22Rv1 (cell line): ENCODE measurements around the gene A2M.

Source experiments
- CTCF ChIP-seq: fragments of 450-650 bp; IDR thresholded peaks from 2 replicates; pipeline ENCODE4 v1.5.1; 2017; ENCODE audit warnings: mild to moderate bottlenecking
- ZFX ChIP-seq: fragments of 450-650 bp; IDR thresholded peaks from 2 replicates; pipeline ENCODE4 v1.6.1; 2017; ENCODE audit warnings: antibody characterized with exemption, borderline replicate concordance

GRCh38 chr12:9143137-9143536, 27.4 kb upstream of the A2M start:
- TF ChIP-seq CTCF (no peak), ZFX (no peak)
